Pancreas (tissue), 10 donors: ENCODE measurements around the gene COPS9. TPM values are rescaled to one million over a fixed set of nuclear protein-coding genes. Genes with fewer than 3 reads are reported as not detected.

Experiments
- ATAC-seq, 4 donors: fragments of 200-7000 bp; cut with Tn5 transposase; one replicate each; pipeline versions ENCODE4 v1.8.0 to v1.9.1; 2020; ENCODE audit warnings: mild to moderate bottlenecking in 4 of 4, moderate library complexity in 4 of 4
- DNase-seq, 6 donors: peaks; one replicate each; pipeline ENCODE4 v3.0.0-alpha.2; 2020
- FAIRE-seq: peaks from 2 replicates; lab custom pipeline; 2012; peaks lifted over from hg19 to GRCh38; lab: Jason Lieb, UNC
- H3K27ac ChIP-seq, 4 donors: fragments of 200-600 bp; sonication (generic); 1 replicate in 3 of 4; 2 replicates in 1 of 4; pipeline versions ENCODE4 v1.5.0 to v1.8.0; 2020
- H3K27me3 ChIP-seq, 4 donors: fragments of 200-600 bp; one replicate each; pipeline ENCODE4 v1.8.0; 2021
- H3K36me3 ChIP-seq, 3 donors: fragments of 200-600 bp; sonication (generic) in 1 of 3; one replicate each; pipeline versions ENCODE4 v1.5.0 to v1.8.0; 2020 to 2021
- H3K4me1 ChIP-seq, 3 donors: fragments of 200-600 bp; one replicate each; pipeline ENCODE4 v1.8.0; 2021
- H3K4me3 ChIP-seq, 4 donors: fragments of 200-600 bp; sonication (generic) in 2 of 4; one replicate each; pipeline versions ENCODE4 v1.5.0 to v1.8.0; 2020 to 2021
- H3K9me3 ChIP-seq, 4 donors: fragments of 200-600 bp; one replicate each; pipeline ENCODE4 v1.8.0; 2021
- CTCF ChIP-seq, 4 donors: fragments of 200-600 bp; sonication (generic) in 3 of 4; IDR thresholded peaks; one replicate each; pipeline versions ENCODE4 v1.5.0 to v1.8.0; 2021; ENCODE audit warnings: antibody characterized with exemption in 4 of 4
- WGBS, 2 donors: extraction: QIAGEN DNeasy Blood & Tissue Kit; methylation state at CpG; one replicate each; pipeline ENCODE4 v1.1.7; 2013; 5-methylcytosine and 5-hydroxymethylcytosine counted together
- intact Hi-C, 3 donors: fragments of 100-400 bp; cut with DNase I; formaldehyde crosslinking; loops; one replicate each; pipeline versions ENCODE4 v1.11.1 to v1.14.2; 2022
- polyA plus RNA-seq, 2 donors: library from polyadenylated mRNA; stranded (reverse); fragments of 200-250 nt; gene quantifications; one replicate each; pipeline ENCODE4 v1.2.3, GENCODE V29; 2013
- total RNA-seq, 6 donors: library from RNA; stranded (reverse); fragmentation: NEBNext Ultra II Directional in 4 of 6; extraction: Animal tissue kit (Norgen Biotek cat#: 25700) in 4 of 6; gene quantifications; one replicate each; pipeline versions ENCODE4 v1.2.1 to v1.2.4, GENCODE V29; 2021 to 2023
- donor health status: healthy with polysubstance abuse.
- donor health status: DM: no; HTN: no; CAD: no; lungs with moderate emphysema.
- donor health status: DM: no; HTN: no; CAD: no.
- donor health status: control.
- donor health status: control.
- donor health status: Bipolar disorder and iron deficiency.
- donor health status: DM: yes; HTN: yes; CAD: no.
- donor health status: DM: no; HTN: no; CAD: no.
- donor health status: DM: no; HTN: no; CAD: no.
- donor health status: DM: yes; HTN: yes; CAD: no.

COPS9 gene
- total and polyA plus RNA-seq, 8 donors, result 52.8 to 210 (median 60.1) TPM

GRCh38 chr2:240166761-240167587, 30.9 kb upstream of the COPS9 start:
- no peaks in the 10 kb centered on the region for H3K4me1 ChIP-seq
- H3K27ac ChIP-seq, result no peak overlapping the region
- intact Hi-C loops, result no loop called here
- no peaks in the 10 kb centered on the region for H3K9me3 ChIP-seq
- FAIRE-seq (no peak), ATAC-seq (no peak), DNase-seq (peak in 1 of 6 donors; percentile 43)
- H3K36me3 ChIP-seq, result no peaks in the 10 kb centered on the region
- no peak overlapping the region for H3K4me3 ChIP-seq
- WGBS, 2 donors, result 64 to 67% methylated on average over 21 of the region's 21 CpGs
- TF ChIP-seq CTCF (IDR thresholded peaks at IDR 0.05), result no peak
- no peaks in the 10 kb centered on the region for H3K27me3 ChIP-seq

GRCh38 chr2:240166191-240166590, 30.1 kb upstream of the COPS9 start:
- no peak overlapping the region for H3K4me3 ChIP-seq
- DNase-seq, result peak in 1 of 6 donors; percentile 28
- WGBS, 2 donors, result 55 to 60% methylated on average over 5 of the region's 5 CpGs
- intact Hi-C loops, result no loop called here
- H3K27me3 ChIP-seq, result no peaks in the 10 kb centered on the region
- no peak for FAIRE-seq
- H3K9me3 ChIP-seq, result no peaks in the 10 kb centered on the region
- no peaks in the 10 kb centered on the region for H3K4me1 ChIP-seq
- H3K27ac ChIP-seq, result no peak overlapping the region
- no peak for TF ChIP-seq CTCF (IDR thresholded peaks at IDR 0.05)
- no peak for ATAC-seq
- H3K36me3 ChIP-seq, result no peaks in the 10 kb centered on the region

- no peak for FAIRE-seq
- Histone ChIP-seq H3K4me1 (no peaks in the 10 kb centered on the region), H3K4me3 (no peak overlapping the region), H3K27ac (no peak overlapping the region), H3K9me3 (no peaks in the 10 kb centered on the region), H3K36me3 (no peaks in the 10 kb centered on the region), H3K27me3 (no peaks in the 10 kb centered on the region)
- intact Hi-C loops, result no loop called here
- 39 to 42% methylated on average over 4 of the region's 4 CpGs for WGBS, 2 donors
- peak in 2 of 6 donors; percentile 14 to 30 for DNase-seq
- no peak for TF ChIP-seq CTCF (IDR thresholded peaks at IDR 0.05)
- ATAC-seq, result no peak
These were observed 29.6 kb upstream of the COPS9 start for GRCh38 chr2:240165661-240166060.

GRCh38 chr2:240165034-240165433, 28.9 kb upstream of the COPS9 start:
- intact Hi-C loops, result no loop called here
- H3K9me3 ChIP-seq, result no peaks in the 10 kb centered on the region
- 65 to 68% methylated on average over 9 to 10 of the region's 10 CpGs for whole genome bisulfite sequencing, 2 donors
- no peaks in the 10 kb centered on the region for H3K27me3 ChIP-seq
- no peak for FAIRE-seq
- H3K4me3 ChIP-seq, result no peak overlapping the region
- DNase-seq, result peak in 2 of 6 donors; percentile 29 to 42
- H3K36me3 ChIP-seq, result no peaks in the 10 kb centered on the region
- ATAC-seq, result no peak
- no peaks in the 10 kb centered on the region for H3K4me1 ChIP-seq
- no peak for TF ChIP-seq CTCF (IDR thresholded peaks at IDR 0.05)
- H3K27ac ChIP-seq, result no peak overlapping the region

- Histone ChIP-seq H3K9me3 (no peaks in the 10 kb centered on the region), H3K27me3 (no peaks in the 10 kb centered on the region), H3K27ac (no peak overlapping the region), H3K4me3 (no peak overlapping the region), H3K4me1 (no peaks in the 10 kb centered on the region), H3K36me3 (no peaks in the 10 kb centered on the region)
- DNase-seq (peak in 2 of 6 donors; percentile 16 to 24), ATAC-seq (no peak), FAIRE-seq (no peak)
- intact Hi-C loops, result no loop called here
- no peak for TF ChIP-seq CTCF (IDR thresholded peaks at IDR 0.05)
- 44 to 58% methylated on average over 5 of the region's 5 CpGs for WGBS, 2 donors
These were observed 28.5 kb upstream of the COPS9 start for GRCh38 chr2:240164586-240164985.
